GM19372 (cell line): ENCODE data around the gene CPT1C.
"Not testable (repeated sequence)": the region's sequence is repeated elsewhere in the genome, so short reads cannot be mapped to it uniquely, and the experiment has no call there.

Source experiments
- ATAC-seq: cut with Tn5 transposase; IDR thresholded peaks from one replicate; pipeline ENCODE4 v1.9.1; 2021; ENCODE audit warnings: mild to moderate bottlenecking, low read depth, moderate library complexity; ENCODE audit not compliant: unreplicated experiment

Gene CPT1C

DNA sequence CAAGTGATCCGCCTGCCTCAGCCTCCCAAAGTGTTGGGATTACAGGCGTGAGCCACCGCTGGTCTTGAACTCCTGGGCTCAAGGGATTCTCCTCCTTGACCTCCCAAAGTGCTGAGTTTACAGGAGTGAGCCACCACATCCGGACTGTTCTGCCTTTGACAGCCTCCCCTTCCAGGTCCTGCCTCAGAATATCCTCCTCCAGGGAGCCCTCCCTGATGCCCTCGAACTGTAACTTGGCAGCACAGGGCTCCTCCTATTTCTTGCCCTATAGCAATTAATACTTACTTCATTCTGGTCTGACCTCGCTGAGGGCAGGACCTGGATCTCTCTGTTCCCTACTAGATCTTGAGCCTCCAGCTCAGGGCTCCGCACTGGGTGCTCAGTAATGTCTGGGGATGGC lies 5.9 kb downstream of the CPT1C start:
- no peak for ATAC-seq

DNA sequence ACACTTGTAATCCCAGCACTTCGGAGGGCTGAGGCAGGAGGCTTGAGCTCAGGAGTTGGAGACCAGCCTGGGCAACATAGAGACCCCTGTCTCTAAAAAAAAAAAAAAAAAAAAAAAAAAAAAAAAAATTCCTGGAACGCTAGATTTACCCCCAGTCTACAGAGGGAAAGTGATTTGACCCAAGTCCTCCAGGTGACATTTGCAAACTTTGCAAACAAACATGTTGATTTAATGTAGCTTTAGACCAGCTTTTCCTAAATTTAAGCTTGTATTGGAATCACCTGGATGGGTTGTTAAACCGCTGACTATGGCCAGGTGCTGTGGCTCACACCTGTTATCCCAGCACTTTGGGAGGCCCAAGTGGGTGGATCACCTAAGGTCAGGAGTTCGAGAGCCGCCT lies 8.4 kb downstream of the CPT1C start:
- ATAC-seq: no peak

DNA sequence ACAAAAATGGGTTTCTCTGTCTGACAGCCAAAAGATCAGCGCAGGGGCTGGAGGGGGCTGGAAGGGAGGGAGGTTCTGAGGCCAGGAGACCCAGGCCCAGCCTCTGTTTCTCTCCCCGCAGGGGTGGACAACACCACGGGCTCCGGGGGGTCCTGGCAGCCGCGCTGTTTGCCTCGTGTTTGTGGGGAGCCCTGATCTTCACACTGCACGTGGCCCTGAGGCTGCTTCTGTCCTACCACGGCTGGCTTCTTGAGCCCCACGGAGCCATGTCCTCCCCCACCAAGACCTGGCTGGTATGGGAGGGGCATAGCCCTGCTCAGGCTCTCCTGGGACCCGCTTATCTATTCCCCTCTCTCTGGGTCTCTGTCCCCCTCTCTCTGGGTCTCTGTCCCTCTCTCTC lies 9.6 kb downstream of the CPT1C start:
- no peak for ATAC-seq

DNA sequence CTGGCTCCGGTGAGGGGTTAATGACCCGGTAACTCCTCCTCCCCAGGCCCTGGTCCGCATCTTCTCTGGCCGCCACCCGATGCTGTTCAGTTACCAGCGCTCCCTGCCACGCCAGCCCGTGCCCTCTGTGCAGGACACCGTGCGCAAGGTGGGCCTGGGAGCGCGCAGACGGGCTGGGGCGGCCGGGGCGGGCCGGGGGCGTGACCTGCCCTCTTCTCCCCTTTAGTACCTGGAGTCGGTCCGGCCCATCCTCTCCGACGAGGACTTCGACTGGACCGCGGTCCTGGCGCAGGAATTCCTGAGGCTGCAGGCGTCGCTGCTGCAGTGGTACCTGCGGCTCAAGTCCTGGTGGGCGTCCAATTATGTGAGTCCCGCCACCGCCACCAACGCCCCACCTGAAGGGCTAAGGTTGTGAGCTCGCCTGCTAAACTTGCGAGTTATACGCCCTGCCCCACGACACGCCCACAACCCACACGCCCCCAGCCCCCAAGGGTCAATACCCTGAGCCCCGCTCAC lies 10.4 kb downstream of the CPT1C start:
- no peak for ATAC-seq

DNA sequence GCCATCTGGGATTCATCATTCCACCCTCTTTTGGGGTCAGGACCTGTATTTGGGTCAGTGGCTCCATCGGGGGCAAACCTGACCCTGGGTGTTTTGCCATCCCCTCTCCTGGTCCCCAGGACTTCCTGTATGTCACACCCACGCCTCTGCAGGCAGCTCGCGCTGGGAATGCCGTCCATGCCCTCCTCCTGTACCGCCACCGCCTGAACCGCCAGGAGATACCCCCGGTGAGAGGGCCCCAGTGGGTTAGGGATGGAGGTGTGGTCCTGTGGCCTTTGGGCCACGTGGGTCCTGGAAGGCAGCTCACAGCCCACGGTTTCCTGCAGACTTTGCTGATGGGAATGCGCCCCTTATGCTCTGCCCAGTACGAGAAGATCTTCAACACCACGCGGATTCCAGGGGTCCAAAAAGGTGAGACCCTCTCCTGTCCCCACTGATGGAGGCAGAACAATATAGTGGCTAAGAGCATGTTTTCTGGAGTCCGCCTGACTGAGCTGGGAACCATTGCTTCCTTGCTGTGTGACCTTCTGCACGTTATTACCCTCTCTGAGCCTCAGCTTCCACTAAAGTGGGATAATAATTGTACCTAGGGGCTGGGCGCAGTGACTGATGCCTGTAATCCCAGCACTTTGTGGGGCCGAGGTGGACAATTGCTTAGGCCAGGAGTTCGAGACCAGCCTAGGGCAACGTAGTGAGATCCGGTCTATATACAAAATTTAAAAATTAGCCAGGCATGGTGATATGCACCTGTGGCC lies 14.1 kb downstream of the CPT1C start:
- ATAC-seq: no peak

DNA sequence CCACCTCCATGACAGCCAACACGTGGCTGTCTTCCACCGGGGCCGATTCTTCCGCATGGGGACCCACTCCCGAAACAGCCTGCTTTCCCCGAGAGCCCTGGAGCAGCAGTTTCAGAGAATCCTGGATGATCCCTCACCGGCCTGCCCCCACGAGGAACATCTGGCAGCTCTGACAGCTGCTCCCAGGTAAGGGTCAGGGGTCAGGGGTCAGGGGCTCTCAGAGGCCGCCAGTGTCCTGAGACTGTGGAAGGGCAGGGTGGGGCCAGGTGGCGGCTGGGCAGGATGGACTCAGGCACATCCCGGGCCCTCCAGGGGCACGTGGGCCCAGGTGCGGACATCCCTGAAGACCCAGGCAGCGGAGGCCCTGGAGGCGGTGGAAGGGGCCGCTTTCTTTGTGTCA lies 15.0 kb downstream of the CPT1C start:
- no peak for ATAC-seq

DNA sequence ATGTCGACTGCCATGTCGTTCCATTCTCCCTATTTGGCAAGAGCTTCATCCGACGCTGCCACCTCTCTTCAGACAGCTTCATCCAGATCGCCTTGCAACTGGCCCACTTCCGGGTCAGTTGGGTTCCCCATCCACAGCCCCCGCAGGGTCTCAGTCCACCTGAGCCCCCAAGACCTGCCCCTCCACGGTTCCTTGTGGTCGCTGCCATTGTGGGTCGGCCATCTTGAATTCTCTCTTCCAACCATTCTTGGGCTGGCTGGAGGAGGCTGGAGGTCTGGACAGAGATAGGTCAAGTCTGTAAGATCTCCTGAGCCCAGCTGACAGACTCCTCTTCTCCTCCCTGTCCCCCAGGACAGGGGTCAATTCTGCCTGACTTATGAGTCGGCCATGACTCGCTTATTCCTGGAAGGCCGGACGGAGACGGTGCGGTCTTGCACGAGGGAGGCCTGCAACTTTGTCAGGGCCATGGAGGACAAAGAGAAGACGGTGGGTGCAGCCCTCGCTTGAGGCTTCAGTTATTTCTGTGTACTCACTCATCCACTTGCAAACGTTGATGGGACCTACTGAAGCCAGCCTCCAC lies 19.5 kb downstream of the CPT1C start:
- no peak for ATAC-seq

DNA sequence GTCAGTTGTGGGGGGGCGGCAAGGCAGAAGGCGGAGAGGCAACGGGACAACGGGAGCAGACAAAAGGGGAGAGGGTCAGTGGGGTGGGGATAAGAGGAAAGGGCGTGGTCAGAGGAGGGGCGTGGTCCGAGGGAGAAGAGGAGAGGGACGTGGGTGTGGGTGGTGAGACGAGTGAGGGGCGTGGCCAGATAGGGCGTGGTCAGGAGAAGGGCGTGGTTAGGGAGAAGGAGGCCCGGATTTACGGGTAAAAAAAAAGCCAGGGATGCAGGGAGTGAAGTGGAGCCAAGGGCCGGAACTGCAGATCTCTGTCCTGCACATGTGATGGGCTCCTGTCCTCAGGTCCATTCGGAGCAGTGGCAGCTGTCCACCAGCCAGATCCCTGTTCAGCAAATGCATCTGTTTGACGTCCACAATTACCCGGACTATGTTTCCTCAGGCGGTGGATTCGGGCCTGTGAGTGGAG lies 21.5 kb downstream of the CPT1C start:
- no peak for ATAC-seq

DNA sequence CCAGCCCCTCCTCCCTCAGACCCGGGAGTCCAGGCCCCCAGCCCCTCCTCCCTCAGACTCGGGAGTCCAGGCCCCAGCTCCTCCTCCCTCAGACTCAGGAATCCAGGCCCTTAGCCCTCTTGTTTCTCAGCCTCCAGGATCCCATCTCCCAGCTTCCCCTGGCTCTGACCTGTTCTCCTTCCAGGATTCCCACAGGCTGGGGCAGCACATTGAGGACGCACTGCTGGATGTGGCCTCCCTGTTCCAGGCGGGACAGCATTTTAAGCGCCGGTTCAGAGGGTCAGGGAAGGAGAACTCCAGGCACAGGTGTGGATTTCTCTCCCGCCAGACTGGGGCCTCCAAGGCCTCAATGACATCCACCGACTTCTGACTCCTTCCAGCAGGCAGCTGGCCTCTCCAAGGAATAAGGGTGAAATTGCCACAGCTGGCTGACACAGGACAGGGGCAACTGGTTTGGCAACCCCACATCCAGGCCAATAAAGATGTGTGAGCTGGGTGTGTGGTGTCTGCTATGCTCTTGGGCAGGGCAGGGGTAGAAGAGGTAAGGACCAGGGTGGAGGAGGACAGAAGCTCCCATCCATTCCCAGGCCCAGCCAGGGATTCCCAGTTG lies 22.4 kb downstream of the CPT1C start:
- ATAC-seq: no peak

DNA sequence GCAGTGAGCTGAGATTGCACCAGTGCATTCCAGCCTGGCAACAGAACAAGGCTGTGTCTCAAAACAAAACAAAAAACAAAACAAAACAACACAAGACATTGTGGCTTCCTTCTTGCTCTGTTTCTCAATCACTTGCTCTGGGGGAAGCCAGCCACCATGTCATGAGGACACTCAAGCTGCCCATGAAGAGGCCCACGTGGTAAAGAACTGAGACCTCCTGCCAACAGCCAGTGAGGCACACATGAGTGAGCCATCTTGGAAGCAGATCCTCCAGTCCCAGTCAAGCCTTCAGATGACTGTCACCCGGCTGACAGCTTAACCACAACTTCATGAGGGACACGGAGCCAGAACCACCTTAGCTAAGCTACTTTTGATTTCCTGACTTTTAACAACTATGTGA lies 25.2 kb downstream of the CPT1C start:
- no peak for ATAC-seq

DNA sequence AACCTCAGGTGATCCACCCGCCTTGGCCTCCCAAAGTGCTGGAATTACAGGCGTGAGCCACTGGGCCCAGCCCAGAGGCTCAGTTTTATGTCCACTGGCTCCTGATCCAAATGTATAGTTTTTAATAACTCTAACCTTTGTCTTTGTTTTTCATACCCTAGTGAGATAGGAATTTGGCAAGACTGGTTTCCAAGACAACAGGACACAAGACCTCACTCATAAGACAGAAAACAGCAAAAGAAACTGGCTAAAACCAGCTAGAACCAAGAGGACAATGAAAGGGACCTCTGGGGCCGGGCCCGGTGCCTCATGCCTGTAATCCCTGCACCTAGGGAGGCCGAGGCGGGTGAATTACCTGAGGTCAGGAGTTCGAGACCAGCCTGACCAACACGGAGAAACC lies 27.6 kb downstream of the CPT1C start:
- no peak for ATAC-seq

DNA sequence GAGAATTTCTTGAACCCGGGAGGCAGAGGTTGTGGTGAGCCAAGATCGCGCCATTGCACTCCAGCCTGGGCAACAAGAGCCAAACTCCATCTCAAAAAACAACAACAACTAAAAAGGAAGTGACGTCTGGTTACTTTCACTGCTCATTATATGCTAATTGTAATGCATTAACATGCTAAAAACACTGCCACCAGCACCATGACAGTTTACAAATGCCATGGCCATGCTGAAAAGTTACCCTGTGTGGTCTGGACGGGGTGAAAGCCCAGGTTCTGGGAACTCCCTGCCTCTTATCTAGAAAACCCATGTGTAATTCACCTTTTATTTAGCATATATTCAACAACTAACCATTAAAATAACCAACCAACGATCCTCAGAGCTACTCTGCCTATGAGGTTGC lies 28.1 kb downstream of the CPT1C start:
- no peak for ATAC-seq

DNA sequence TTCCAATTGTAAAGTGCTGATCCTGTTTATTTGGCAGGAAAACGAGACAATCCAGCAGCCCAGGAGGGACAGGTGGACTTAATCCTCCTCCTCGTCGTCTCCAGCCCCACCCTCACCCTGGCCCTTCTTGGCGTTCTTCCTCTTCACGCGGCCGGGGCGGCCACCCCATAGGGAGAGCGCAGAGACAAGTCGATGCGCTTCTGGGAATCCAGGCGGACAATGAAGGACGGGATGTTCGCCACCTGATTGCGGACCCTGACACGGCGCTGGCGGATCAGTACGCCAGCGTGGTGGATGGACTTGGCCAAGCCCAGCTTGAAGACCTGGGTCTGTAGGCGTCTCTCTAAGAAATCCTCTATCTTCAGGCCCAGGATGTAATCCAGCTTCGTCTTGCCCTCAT lies 28.5 kb downstream of the CPT1C start:
- ATAC-seq: not testable (repeated sequence)

DNA sequence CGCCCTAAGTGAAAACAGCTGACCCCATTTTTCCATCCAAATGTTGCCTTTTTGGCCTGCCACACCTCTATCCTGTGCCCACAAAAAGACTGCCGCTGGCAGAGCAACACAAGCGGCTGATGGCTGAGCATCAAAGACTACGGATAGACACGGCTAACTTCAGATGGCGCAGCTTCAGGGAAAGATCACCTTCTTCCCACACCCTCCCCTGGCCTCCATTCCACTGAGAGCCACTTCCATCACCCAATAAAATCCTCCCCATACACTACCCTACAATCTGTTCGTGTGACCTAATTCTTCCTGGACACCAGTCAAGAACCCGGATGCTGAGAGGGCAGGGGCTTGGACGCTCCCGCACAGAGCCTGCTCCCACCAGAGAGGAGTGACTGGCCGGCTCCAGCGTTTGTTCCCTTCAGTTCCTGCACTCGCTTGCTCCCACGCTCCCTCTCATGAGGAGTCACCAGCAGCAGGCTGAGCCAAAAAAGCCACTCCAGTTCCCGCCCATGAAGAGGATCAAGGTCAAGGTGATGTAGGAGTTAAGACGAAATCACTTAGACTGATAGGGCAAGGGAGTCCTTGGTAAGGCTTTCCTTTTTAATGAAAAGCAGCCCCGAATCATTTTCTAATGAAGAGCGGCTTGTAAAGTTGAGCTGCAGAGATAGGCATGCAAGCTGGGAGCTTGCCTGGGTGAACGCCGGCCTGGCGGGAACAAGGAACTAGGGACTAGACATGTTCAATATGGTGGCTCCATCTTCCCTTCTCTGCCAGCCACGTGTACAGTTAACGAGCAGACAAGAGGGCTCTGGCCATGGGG lies 36.5 kb downstream of the CPT1C start:
- ATAC-seq: no peak

DNA sequence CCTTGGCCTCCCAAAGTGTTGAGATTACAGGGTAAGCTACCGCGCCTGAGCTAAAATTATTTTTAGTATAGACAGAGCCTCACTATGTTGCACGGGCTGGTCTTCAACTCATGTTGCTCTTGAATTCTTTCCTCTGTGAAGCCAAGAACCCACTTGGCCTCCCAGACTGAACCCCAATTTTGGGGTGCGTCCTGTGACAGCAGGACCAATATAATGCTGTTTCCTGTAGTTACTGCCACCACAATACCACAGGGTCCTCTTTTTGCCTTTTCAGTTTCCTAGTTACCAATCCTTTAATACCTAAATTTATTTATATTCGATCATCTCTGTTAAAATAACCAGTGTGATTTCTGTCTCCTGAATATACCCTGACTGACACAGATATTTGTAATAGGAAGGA lies 39.2 kb downstream of the CPT1C start:
- no peak for ATAC-seq

DNA sequence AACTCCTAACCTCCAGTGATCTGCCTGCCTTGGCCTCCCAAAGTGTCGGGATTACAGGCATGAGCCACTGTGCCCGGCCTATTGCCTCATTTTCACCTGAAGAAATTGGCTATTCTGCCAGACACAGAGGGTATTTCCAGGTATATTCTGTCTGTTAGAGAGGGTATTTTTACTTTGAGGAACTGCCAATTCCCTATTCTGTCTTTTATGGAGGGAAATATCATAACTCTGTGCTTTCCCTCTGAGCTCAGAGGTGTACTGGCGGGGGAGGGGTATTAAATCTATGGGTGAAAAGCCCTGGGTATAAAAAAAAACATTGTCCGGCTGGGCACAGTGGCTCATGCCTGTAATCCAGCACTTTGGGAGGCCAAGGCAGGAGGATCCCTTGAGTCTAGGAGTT lies 47.4 kb downstream of the CPT1C start:
- ATAC-seq: no peak

DNA sequence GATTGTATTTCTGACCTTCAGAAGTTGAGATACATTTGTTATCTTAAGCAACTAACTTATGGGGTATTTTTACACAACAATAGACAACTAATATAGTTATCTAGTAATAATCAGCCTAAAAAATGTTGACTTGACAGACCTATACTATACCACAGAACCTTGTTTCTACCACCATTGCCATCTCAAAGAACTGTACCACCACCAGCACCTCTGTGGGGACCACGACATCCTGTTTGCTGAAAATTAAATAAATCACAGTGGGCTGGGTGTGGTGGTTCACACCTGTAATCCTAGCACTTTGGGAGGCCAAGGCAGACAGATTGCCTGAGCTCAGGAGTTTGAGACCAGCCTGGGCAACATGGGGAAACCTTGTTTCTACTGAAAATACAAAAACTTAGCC lies 48.2 kb downstream of the CPT1C start:
- ATAC-seq: no peak

DNA sequence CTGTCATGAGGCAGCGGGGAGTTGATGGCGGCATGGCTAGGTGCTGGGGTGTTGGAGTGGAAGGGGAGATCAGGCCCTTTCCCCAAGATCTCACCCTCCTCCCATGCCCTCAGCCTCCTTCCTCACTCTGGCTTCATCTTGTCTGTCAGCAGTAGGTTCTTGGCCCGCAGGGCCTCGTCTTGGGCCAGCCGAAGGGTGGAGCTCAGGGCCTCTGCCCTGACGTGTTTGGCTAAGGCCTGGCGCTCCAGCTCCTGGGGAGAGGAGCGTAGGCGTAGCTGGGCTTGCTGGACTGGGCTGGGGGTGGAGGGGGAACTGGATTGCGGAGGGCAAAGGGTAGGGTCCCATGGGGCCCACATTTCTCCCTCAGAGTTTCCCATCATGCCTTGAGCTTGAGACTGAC lies 49.0 kb downstream of the CPT1C start:
- ATAC-seq: no peak

DNA sequence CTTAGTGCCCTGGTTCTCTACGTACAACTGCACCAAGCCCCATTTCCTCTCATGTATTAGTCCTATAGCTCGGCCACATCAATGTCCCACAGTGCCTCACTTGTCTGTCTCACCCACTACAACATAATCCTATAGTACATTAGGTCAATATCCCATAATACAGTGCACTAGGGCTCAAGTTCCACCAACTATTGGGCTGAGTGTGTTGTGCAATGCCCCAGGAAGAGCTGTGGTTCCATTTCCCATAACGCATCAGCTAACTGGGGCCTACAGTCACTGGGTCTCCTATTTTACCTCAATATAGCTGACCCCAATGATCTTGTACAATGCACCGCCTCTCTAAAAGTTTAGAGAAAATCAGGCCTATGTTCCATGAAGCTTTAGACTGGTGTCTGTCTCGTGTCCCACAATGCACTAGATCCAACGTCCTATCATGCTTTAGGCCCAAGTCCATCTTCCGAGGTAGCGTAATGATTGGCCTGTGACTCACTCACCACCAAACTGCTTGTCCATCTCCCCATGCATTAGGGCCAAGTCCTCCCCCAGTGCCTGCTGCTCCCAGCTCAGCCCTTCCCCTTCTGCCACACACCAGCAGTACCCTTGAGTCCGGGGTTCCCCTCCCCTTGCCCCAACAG lies 50.4 kb downstream of the CPT1C start:
- ATAC-seq: no peak

DNA sequence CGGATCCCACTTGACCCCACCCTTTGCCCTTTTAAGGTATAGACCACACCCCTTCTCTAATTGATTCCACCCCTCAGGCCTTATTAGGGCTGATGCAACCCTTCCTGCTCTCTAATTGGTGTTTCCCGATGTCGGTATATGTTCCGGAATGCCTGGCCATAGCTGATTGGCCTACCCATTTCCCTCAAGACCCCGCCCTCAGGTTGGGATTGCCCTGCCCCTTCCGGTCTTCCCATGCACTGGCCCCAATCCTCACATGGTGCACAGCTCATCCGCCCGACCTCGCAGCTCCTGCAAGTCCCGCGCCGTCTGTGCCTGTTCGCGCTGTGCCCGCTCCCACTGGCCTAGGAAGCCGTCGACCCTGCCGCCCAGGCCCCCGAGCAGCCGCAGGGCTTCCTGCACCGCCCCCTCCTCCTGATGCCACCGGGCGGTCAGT lies 54.0 kb downstream of the CPT1C start:
- ATAC-seq: no peak
